Aorta (tissue), 5 donors: ENCODE measurements around the gene PCDHB12. TPM values are rescaled to one million over a fixed set of nuclear protein-coding genes. Genes with fewer than 3 reads are reported as not detected.
"Not testable (repeated sequence)": the region's sequence is repeated elsewhere in the genome, so short reads cannot be mapped to it uniquely, and the experiment has no call there.

ENCODE experiments used
- ATAC-seq: fragments of 200-7000 bp; cut with Tn5 transposase; one replicate; pipeline ENCODE4 v1.9.1; 2022; ENCODE audit warnings: moderate library complexity; ENCODE audit not compliant: low FRiP score
- DNase-seq, 2 donors: peaks; one replicate each; pipeline ENCODE4 v3.0.0-alpha.2; 2020
- H3K27ac ChIP-seq, 2 donors: one replicate each; pipeline ENCODE4 v1.5.1; 2013; ENCODE audit warnings: low read length in 2 of 2, mild to moderate bottlenecking in 2 of 2, moderate library complexity in 2 of 2, control low read depth in 1 of 2, inconsistent platforms in 1 of 2, low read depth in 1 of 2
- H3K27me3 ChIP-seq, 2 donors: one replicate each; pipeline ENCODE4 v1.6.1; 2013; ENCODE audit warnings: control low read depth in 1 of 2, low read length in 1 of 2, mild to moderate bottlenecking in 1 of 2, moderate library complexity in 1 of 2; ENCODE audit not compliant: insufficient read depth in 2 of 2, control insufficient read depth in 1 of 2
- H3K36me3 ChIP-seq, 2 donors: one replicate each; pipeline ENCODE4 v1.6.1; 2013; ENCODE audit warnings: control low read depth in 1 of 2, low read length in 1 of 2, mild to moderate bottlenecking in 1 of 2; ENCODE audit not compliant: insufficient read depth in 2 of 2, control insufficient read depth in 1 of 2
- H3K4me1 ChIP-seq, 2 donors: one replicate each; pipeline ENCODE4 v1.6.1; 2013; ENCODE audit warnings: low read length in 2 of 2, control low read depth in 1 of 2, mild to moderate bottlenecking in 1 of 2, moderate library complexity in 1 of 2; ENCODE audit not compliant: insufficient read depth in 2 of 2, control insufficient read depth in 1 of 2
- H3K4me3 ChIP-seq, 2 donors: one replicate each; pipeline ENCODE4 v1.5.1; 2013; ENCODE audit warnings: low read length in 2 of 2, control low read depth in 1 of 2, mild to moderate bottlenecking in 1 of 2
- H3K9me3 ChIP-seq: one replicate; pipeline ENCODE4 v1.6.1; 2013; ENCODE audit warnings: mild to moderate bottlenecking, low read length; ENCODE audit not compliant: control insufficient read depth
- WGBS, 2 donors: extraction: QIAGEN DNeasy Blood & Tissue Kit; methylation state at CpG; one replicate each; pipeline ENCODE4 v1.1.7; 2013; 5-methylcytosine and 5-hydroxymethylcytosine counted together
- intact Hi-C, 2 donors: fragments of 100-400 bp; cut with DNase I; formaldehyde crosslinking; loops; one replicate each; pipeline versions ENCODE4 v1.14.2 to v1.15.0; 2022
- polyA plus RNA-seq, 2 donors: library from polyadenylated mRNA; stranded (reverse); fragments of 200-250 nt; gene quantifications; one replicate each; pipeline ENCODE4 v1.2.3, GENCODE V29; 2013
- total RNA-seq, 2 donors: library from RNA; stranded (reverse); fragmentation: NEBNext Ultra II Directional; extraction: Animal tissue kit (Norgen Biotek cat#: 25700); gene quantifications; one replicate each; pipeline ENCODE4 v1.2.1, GENCODE V29; 2021
- donor health status: healthy with polysubstance abuse.
- donor health status: Bipolar disorder and iron deficiency.
- donor health status: DM: no; HTN: no; CAD: no.
- donor health status: DM: no; HTN: no; CAD: no.
- donor health status: DM: yes; HTN: yes; CAD: no.

The PCDHB12 gene
- total and polyA plus RNA-seq, 4 donors = 0.75 to 6.7 (median 4.3) TPM

GRCh38 chr5:141215504-141215903 is 7.0 kb downstream of the PCDHB12 start:
- H3K4me1 ChIP-seq, DNase-seq, H3K27me3 ChIP-seq, ATAC-seq, intact Hi-C loops, H3K27ac ChIP-seq, H3K4me3 ChIP-seq, H3K36me3 ChIP-seq: not testable (repeated sequence)
- H3K9me3 ChIP-seq = peaks cover 14% of the 10 kb centered on the region
- WGBS, 2 donors = 26 to 29% methylated on average over 27 to 37 of the region's 40 CpGs

DNA sequence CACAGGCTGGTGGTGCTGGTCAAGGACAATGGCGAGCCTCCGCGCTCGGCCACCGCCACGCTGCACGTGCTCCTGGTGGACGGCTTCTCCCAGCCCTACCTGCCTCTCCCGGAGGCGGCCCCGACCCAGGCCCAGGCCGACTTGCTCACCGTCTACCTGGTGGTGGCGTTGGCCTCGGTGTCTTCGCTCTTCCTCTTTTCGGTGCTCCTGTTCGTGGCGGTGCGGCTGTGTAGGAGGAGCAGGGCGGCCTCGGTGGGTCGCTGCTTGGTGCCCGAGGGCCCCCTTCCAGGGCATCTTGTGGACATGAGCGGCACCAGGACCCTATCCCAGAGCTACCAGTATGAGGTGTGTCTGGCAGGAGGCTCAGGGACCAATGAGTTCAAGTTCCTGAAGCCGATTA is 7.5 kb downstream of the PCDHB12 start:
- ATAC-seq, H3K27ac ChIP-seq, H3K27me3 ChIP-seq, DNase-seq, intact Hi-C loops, H3K4me3 ChIP-seq, H3K4me1 ChIP-seq, H3K36me3 ChIP-seq: not testable (repeated sequence)
- H3K9me3 ChIP-seq = peaks cover 14% of the 10 kb centered on the region
- WGBS, 2 donors = 27 to 30% methylated on average over 9 to 23 of the region's 26 CpGs

DNA sequence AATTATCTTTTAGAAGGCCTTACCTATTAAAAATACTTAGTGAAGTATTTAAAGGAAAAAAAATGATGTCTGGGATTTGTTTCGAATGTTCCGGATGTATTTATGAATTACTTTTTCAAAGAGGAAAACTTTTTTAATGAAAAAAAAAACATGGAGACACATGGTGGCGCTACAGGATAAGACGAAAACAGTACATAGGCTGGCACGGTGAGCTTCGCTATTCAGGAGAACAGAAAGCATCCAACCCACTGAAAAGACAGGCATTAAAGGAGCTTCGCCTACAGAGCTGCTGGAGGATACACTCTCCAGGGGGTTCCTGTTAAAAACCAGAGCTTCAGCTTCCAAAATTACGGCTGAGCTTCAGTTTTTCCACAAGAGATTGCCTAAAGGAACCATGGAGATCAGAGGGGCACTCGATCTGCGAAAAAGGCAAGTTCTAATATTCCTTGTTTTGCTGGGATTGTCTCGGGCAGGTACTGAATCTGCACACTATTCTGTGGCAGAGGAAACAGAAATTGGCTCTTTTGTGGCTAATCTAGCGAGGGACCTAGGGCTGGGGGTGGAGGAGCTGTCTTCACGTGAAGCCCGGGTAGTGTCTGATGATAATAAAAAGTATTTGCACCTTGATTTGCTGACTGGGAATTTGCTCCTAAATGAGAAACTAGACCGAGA is 14.7 kb downstream of the PCDHB12 start, which contains the start of gene PCDHB14:
TSS of gene PCDHB14 (plus strand) at position 232 of the 672 bp plus-strand sequence. CDS start at position 395, 163 bp downstream.
- DNase-seq (no peak), ATAC-seq (no peak)
- intact Hi-C loops = no loop called here
- H3K27me3 ChIP-seq = no peaks in the 10 kb centered on the region
- H3K27ac ChIP-seq = no peak within 1 kb of the TSS
- peaks cover 3% of the 10 kb centered on the region in 2 donors for H3K36me3 ChIP-seq
- peak within 1 kb of the TSS in 1 of 2 donors; percentile 26 for H3K4me3 ChIP-seq
- 18% methylated on average over 15 of the region's 15 CpGs for WGBS, 2 donors
- peaks cover 23% of the 10 kb centered on the region for H3K9me3 ChIP-seq
- H3K4me1 ChIP-seq = no peaks in the 10 kb centered on the region

DNA sequence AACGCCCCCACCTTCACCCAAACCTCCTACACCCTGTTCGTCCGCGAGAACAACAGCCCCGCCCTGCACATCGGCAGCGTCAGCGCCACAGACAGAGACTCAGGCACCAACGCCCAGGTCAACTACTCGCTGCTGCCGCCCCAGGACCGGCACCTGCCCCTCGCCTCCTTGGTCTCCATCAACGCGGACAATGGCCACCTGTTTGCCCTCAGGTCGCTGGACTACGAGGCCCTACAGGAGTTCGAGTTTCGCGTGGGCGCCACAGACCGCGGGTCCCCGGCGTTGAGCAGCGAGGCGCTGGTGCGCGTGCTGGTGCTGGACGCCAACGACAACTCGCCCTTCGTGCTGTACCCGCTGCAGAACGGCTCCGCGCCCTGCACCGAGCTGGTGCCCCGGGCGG is 16.3 kb downstream of the PCDHB12 start:
- ATAC-seq, H3K4me3 ChIP-seq, H3K27me3 ChIP-seq, H3K4me1 ChIP-seq, H3K27ac ChIP-seq, DNase-seq, H3K36me3 ChIP-seq, intact Hi-C loops: not testable (repeated sequence)
- WGBS, 2 donors = 14 to 19% methylated on average over 26 to 35 of the region's 40 CpGs
- peaks cover 21% of the 10 kb centered on the region for H3K9me3 ChIP-seq

DNA sequence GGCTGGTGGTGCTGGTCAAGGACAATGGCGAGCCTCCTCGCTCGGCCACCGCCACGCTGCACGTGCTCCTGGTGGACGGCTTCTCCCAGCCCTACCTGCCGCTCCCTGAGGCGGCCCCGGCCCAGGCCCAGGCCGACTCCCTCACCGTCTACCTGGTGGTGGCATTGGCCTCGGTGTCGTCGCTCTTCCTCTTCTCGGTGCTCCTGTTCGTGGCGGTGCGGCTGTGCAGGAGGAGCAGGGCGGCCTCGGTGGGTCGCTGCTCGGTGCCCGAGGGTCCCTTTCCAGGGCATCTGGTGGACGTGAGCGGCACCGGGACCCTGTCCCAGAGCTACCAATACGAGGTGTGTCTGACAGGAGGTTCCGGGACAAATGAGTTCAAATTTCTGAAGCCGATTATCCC is 16.9 kb downstream of the PCDHB12 start:
- ATAC-seq, H3K27ac ChIP-seq, intact Hi-C loops, H3K4me1 ChIP-seq, DNase-seq, H3K36me3 ChIP-seq, H3K27me3 ChIP-seq, H3K4me3 ChIP-seq: not testable (repeated sequence)
- WGBS, 2 donors = 23 to 26% methylated on average over 22 to 30 of the region's 30 CpGs
- peaks cover 21% of the 10 kb centered on the region for H3K9me3 ChIP-seq

- intact Hi-C loops = loop anchor here (10.0 kb wide), 2 partner anchors 121 to 331 kb away; partner anchors contain the start of genes PCDHGA4 (in 1 of the 2), PCDHGB1 (in 1 of the 2) and PCDHGB2 (in 1 of the 2)
- no peaks in the 10 kb centered on the region for H3K36me3 ChIP-seq
- peak overlapping the region in 1 of 2 donors; percentile 30 for H3K4me3 ChIP-seq
- no peak overlapping the region for H3K27ac ChIP-seq
- no peaks in the 10 kb centered on the region for H3K4me1 ChIP-seq
- no peak for DNase-seq
- H3K9me3 ChIP-seq = peaks cover 21% of the 10 kb centered on the region
- WGBS, 2 donors = 4 to 5% methylated on average over 15 of the region's 15 CpGs
- peaks cover 0 to 1% of the 10 kb centered on the region in 2 donors for H3K27me3 ChIP-seq
- ATAC-seq = no peak
Observed at GRCh38 chr5:141234109-141234667, 25.7 kb downstream of the PCDHB12 start.

- not testable (repeated sequence) for H3K36me3 ChIP-seq, DNase-seq, H3K27ac ChIP-seq, H3K4me3 ChIP-seq, ATAC-seq, H3K27me3 ChIP-seq, H3K4me1 ChIP-seq
- WGBS, 2 donors = 19 to 21% methylated on average over 38 to 40 of the region's 40 CpGs
- intact Hi-C loops = loop anchor here (10.0 kb wide), 2 partner anchors 119 to 329 kb away; partner anchors contain the start of genes PCDHGA4 (in 1 of the 2), PCDHGB1 (in 1 of the 2) and PCDHGB2 (in 1 of the 2)
- peaks cover 29% of the 10 kb centered on the region for H3K9me3 ChIP-seq
Observed at GRCh38 chr5:141235922-141236321, 27.4 kb downstream of the PCDHB12 start.

DNA sequence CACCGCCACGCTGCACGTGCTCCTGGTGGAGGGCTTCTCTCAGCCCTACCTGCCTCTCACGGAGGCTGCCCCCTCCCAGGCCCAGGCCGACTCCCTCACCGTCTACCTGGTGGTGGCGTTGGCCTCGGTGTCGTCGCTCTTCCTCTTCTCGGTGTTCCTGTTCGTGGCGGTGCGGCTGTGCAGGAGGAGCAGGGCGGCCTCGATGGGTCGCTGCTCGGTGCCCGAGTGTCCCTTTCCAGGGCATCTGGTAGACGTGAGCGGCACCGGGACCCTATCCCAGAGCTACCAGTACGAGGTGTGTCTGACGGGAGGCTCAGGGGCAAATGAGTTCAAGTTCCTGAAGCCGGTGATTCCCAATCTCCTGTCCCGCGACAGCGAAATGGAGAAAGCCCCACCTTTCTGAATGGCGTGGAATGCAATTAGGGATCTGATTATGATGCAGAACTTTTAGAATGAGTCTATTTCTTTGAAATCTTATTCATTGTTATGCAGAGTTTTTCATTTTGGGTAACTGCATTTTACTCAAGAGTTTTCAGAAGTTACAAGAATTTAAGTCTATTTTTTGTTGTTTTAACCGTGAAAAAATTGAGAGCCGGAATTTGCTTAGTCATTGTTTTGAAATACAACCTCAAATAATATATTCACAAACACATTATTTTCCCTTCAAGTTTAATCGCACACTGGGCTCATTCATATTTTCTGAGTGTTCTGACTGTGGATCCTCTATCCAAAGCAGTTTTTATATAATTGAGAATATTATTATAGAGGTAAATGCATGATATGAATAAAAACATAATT is 28.2 kb downstream of the PCDHB12 start:
- WGBS, 2 donors = 17 to 18% methylated on average over 32 of the region's 32 CpGs
- Histone ChIP-seq H3K4me3 (no peak overlapping the region), H3K9me3 (peaks cover 35% of the 10 kb centered on the region), H3K27me3 (peaks cover 0 to 1% of the 10 kb centered on the region in 2 donors), H3K36me3 (no peaks in the 10 kb centered on the region), H3K4me1 (no peaks in the 10 kb centered on the region), H3K27ac (no peak overlapping the region)
- DNase-seq (no peak), ATAC-seq (no peak)
- intact Hi-C loops = loop anchor here (10.0 kb wide), 2 partner anchors 118 to 328 kb away; partner anchors contain the start of genes PCDHGA4 (in 1 of the 2), PCDHGB1 (in 1 of the 2) and PCDHGB2 (in 1 of the 2)
